Stimulated activated CD4-positive, alpha-beta T cell treated with anti-CD3 and anti-CD28 coated beads, TNF-alpha, amount 100 ng/mL, for 24 hours (primary cell): Measurements from ENCODE around the gene TCEA3.

ENCODE experiments used
- DNase-seq, 3 experiments: peaks; one replicate each; pipeline ENCODE4 v3.0.0-alpha.2; 2020; ENCODE audit warnings: low read depth in 3 of 3

Gene TCEA3

GRCh38 chr1:23446661-23447310 is 22.2 kb upstream of the TCEA3 start:
- no peak for DNase-seq

GRCh38 chr1:23444596-23445390 is 20.2 kb upstream of the TCEA3 start:
- no peak for DNase-seq

- no peak for DNase-seq
Measured at GRCh38 chr1:23444104-23444533, 19.6 kb upstream of the TCEA3 start.

GRCh38 chr1:23442751-23443150 is 18.2 kb upstream of the TCEA3 start:
- no peak for DNase-seq

GRCh38 chr1:23441446-23442148 is 17.0 kb upstream of the TCEA3 start:
- DNase-seq, result no peak

GRCh38 chr1:23438545-23438944 is 14.0 kb upstream of the TCEA3 start:
- DNase-seq, result no peak

GRCh38 chr1:23437355-23437664 is 12.8 kb upstream of the TCEA3 start:
- DNase-seq, result no peak

- DNase-seq, result peak in 1 of 3 experiments; percentile 38
Measured at GRCh38 chr1:23436520-23437354, 12.2 kb upstream of the TCEA3 start.

- DNase-seq, result no peak
Measured at GRCh38 chr1:23434260-23434775, 9.8 kb upstream of the TCEA3 start.

GRCh38 chr1:23433122-23433521 is 8.6 kb upstream of the TCEA3 start:
- DNase-seq, result no peak

GRCh38 chr1:23431431-23431830 is 6.9 kb upstream of the TCEA3 start:
- no peak for DNase-seq

GRCh38 chr1:23430803-23431202 is 6.3 kb upstream of the TCEA3 start:
- DNase-seq, result no peak

GRCh38 chr1:23428136-23428905 is 3.8 kb upstream of the TCEA3 start:
- DNase-seq, result no peak

- no peak for DNase-seq
Measured at GRCh38 chr1:23427550-23427949, 3.0 kb upstream of the TCEA3 start.

GRCh38 chr1:23426828-23427227 is 2.3 kb upstream of the TCEA3 start:
- DNase-seq, result no peak

GRCh38 chr1:23425193-23425494 is 596 bp upstream of the TCEA3 start:
- no peak for DNase-seq

- DNase-seq, result peak in 1 of 3 experiments; percentile 14
Measured at GRCh38 chr1:23423415-23424292, 894 bp downstream of the TCEA3 start.

- no peak for DNase-seq
Measured at GRCh38 chr1:23422941-23423340, 1.6 kb downstream of the TCEA3 start.

GRCh38 chr1:23422241-23422877 is 2.2 kb downstream of the TCEA3 start:
- peak in 1 of 3 experiments; percentile 45 for DNase-seq
